GM18951 (cell line): ENCODE data around the gene VRK2.
A peak's percentile ranks its signal among the peaks of the same experiment; 100 is the strongest.

Source experiments
- POLR2A ChIP-seq: IDR thresholded peaks from 4 replicates; pipeline ENCODE4 v1.6.1; 2011; ENCODE audit warnings: mild to moderate bottlenecking; ENCODE audit not compliant: insufficient read length, insufficient read depth; ENCODE audit errors: extremely low read depth
- in situ Hi-C: fragments of 300-500 bp; cut with MboI; formaldehyde crosslinking; loops from one replicate; pipeline ENCODE4 v1.12.0; 2022; ENCODE audit warnings: low sequenced_read_pairs, mixed read lengths, inconsistent platforms; ENCODE audit not compliant: unreplicated experiment

Gene VRK2

DNA sequence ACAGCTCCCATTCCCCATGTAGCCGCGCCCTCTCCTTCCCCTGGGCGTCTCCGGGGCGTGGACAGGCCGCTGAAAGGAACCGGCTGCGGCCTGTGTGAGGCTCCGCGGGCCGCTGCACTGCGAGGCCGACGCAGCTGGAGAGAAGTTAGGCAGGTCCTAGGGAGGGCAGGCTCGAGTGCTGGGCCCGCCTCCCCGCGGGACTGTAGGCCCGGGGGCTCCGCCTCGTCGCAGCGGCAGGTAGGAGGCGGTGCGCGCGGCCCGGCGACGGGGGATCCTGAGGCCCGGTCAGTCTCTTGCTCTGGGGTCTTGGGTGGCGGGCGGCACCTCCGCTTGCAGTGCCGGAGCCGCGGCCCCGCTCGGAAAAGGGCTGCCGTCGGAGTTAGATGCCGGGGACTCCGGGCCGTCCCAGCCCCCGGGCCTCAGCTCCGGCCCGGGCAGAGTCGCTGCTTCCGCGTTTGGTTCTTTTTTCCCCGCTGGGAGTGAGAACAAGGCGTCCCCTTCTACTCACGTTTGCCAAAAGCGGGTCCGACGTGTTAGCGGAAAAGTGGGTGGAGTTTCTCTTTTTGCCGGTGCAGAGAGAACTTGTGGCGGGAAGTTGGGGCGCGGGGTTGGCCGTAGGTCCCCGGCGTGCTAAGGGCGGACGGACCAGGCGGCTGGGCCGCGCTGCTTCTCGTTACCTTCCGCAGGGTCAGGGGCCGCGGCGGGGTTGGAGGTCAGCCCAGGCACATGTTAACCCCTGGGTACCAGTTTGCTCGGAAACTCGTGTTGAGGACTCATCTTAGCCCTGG lies at the start of gene VRK2:
Gene VRK2, plus strand, starts transcription at position 222 of the 788 bp plus-strand sequence. CDS start 2,026 bp downstream, outside the sequence.
- in situ Hi-C loops: no loop called here

GRCh38 chr2:58006256-58006951 lies 40.2 kb upstream of the VRK2 start:
- in situ Hi-C loops: no loop called here

More for the DNA sequence above, at the start of gene VRK2:
- TF ChIP-seq POLR2A: peak; percentile 95

GRCh38 chr2:58006952-58007284 lies 39.7 kb upstream of the VRK2 start:
- TF ChIP-seq POLR2A: no peak
- in situ Hi-C loops: no loop called here

More at GRCh38 chr2:58006256-58006951, 40.2 kb upstream of the VRK2 start:
- no peak for TF ChIP-seq POLR2A

DNA sequence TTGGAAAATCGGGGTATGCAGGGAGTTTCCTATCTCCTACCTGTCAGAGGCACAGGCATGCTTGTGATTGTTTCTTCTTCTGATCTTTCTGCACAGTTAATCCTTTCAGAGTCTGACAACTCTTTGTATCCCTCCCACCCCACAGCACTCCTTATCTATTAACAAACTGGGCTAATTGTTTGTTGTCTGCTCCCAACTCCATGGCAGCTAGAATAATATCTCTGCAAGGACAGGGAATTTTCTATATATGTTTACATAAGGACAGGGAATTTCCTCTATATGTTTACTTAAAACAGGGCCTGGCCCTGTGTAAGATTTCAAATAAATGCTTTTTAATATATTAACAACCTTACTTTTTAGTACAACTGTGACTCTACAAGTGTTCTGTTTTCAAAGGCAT lies 36.0 kb upstream of the VRK2 start:
- no peak for TF ChIP-seq POLR2A
- in situ Hi-C loops: no loop called here

DNA sequence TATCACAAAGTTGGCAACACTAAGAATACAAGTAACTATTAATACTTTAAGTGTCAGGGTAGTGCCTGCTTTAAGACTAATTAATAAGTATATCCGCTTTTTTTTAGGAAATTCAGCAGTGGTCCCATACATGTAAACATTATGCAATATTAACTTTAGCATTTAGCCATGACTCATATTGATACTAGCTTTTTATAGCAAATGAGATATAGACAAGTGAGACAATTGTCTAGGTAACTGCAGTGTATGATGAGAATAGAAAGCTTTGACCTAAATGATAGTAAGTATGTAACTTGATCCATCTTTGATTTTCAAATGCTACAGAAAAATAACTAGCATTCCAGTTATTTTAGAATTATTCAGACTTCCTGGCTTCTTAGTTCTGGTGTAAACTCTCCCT lies 27.4 kb upstream of the VRK2 start:
- in situ Hi-C loops: no loop called here
- TF ChIP-seq POLR2A: no peak

- no peak for TF ChIP-seq POLR2A
- in situ Hi-C loops: no loop called here
Observed at GRCh38 chr2:58025150-58025933, 21.3 kb upstream of the VRK2 start.

DNA sequence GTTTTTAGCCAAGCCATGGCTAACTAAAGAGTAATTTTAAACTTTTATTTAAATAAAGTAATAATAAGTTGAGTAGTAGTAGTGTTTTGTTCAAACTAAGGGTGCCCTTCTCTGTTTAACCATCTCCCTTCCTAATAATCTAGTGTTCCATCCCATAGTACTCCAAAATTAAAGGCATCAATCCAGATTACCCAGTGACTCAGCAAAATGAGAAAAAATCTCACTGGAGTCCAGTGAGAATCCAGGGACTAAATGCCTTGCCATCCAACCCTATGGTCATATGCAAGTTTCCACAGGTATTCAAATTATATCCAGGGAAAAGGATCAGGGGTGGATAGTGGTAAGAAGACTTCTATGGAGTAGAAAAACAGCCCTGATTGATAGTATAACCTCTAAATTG lies 19.6 kb upstream of the VRK2 start:
- in situ Hi-C loops: no loop called here

GRCh38 chr2:58030771-58031170 lies 15.8 kb upstream of the VRK2 start:
- in situ Hi-C loops: no loop called here
- TF ChIP-seq POLR2A: no peak

More for the DNA sequence above, 19.6 kb upstream of the VRK2 start:
- TF ChIP-seq POLR2A: no peak

DNA sequence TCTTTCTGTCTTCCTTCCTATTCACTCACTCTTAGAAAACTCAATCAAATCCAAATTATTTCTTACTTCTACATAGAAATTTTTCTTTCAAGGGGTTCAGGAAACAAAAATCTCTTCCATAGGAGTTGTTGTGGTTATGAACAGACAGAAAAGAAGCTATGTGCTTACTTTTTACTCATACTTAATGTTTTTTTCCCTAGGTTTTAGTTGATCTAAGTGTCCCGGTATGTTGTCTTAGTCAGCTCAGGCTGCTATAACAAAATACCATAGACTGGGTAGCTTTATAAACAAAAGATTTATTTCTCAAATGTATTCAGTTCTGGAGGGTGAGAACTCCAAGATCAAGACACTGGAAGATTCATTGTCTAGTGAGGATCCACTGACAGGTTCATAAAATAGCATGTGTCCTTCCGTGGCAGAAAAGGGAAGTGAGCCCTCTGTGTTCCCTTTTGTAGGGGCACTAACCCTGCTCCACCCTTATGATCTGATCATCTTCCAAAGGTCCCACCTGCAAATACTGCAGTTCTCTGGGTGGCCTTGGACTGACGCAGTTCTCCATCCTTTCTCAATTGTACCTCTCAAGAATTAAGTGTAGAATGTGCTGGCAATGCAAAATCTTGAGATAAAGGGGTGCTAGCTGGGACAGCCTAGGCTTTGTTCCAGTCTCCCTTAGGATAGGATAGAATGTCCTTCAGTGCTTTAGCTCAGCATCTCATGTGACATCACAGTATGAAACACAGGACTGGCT lies 14.4 kb upstream of the VRK2 start:
- no peak for TF ChIP-seq POLR2A
- in situ Hi-C loops: no loop called here

- in situ Hi-C loops: no loop called here
- no peak for TF ChIP-seq POLR2A
Observed at GRCh38 chr2:58032764-58033080, 13.9 kb upstream of the VRK2 start.

DNA sequence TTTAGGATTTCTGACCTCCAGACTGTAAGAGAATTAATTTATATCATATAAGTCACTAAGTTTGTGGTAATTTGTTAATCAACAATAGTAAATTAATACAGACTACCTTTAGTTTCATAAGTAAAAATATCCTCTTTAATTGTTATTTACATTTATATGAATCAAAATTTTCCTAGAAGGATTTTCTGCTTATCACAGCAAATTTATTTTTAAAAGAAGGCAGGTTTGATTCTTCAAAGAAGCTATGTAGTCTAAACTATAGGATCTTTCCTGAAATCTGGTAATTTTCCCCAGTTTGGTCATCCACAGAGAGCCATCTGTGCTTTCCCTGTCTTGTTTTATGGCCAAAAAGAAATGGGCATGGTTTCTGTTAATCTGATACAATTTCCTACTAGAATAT lies 13.1 kb upstream of the VRK2 start:
- TF ChIP-seq POLR2A: no peak
- in situ Hi-C loops: no loop called here

GRCh38 chr2:58035352-58035751 lies 11.3 kb upstream of the VRK2 start:
- in situ Hi-C loops: no loop called here
- TF ChIP-seq POLR2A: no peak

DNA sequence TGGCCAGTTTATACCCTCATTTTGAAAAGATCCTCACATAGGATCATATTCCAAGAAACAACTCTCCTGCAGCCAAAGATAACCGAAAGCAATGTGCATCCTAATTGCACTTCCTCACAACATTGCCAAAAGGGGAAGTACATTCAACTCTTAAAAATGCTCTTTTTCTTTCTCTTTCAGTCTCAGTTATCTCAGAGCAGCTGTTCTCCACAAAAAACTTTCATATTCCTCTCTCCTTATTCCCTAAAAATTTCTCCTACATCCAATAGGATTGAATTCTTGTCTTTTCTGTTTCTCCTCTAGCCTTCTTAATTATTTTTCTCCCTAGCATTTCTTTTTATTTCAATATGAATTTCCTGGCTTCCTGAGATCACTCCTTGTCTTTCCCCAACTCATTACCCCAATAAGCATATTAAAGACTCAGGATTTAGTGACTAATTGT lies 7.4 kb upstream of the VRK2 start:
- TF ChIP-seq POLR2A: no peak
- in situ Hi-C loops: no loop called here
